Dedifferentiated amniotic fluid mesenchymal stem cell (primary cell): ENCODE data around the gene TUBA1C.
"Not testable (repeated sequence)": the region's sequence is repeated elsewhere in the genome, so short reads cannot be mapped to it uniquely, and the experiment has no call there.

Source experiments
- DNase-seq: peaks from one replicate; pipeline ENCODE4 v3.0.0-alpha.2; 2016; ENCODE audit errors: extremely low spot score

TUBA1C gene

GRCh38 chr12:49264873-49265792, at the start of gene TUBA1C:
Gene TUBA1C, plus strand, starts transcription at chr12:49265082. Its CDS starts 100 bp downstream, at chr12:49265182.
- DNase-seq = peak; percentile 84

DNA sequence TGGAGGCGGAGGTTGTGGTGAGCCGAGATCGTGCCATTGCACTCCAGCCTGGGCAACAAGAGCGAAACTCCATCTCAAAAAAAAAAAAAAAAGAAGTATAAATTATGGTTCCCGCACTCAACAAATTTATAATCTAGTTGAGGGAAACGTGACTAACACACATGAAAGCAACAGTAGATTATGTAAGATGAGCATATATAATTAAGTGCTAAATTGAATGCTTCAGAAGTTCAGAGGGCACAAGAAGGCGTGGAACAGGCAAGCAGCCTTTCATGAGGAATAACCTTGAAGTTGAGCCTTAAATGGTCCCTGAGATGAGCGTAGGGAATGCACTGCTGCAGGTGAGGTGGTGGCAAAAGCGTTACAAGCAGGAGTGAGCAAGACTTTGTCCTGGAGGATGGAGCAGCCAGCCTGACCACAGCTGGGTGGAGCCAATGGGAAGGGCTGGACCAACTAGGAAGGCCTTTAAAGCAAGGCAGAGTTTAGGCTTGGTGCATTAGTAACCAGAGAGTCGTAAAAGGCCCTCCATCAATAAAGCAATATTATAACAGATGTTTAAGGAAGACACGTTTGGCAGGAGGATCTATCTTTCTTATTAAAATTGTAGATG, 45.4 kb upstream of the TUBA1C start:
- DNase-seq = no peak

DNA sequence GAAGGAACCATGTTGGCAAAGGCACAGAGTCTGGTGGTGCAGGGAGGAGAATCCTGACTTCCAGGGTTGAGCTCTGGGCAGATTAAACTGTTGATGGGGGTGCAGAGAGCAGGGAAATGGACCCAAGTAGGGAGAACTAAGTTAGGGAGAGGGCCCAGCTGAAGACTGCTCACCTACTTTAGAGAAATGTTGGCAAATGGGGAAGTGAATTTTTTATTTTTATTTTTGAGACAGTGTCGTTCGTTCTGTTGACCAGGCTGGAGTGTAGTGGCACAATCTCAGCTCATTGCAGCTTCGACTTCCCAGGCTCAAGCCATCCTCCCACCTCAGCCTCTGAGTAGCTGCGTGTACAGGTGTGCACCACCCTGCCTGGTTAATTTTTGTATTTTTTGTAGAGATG, 43.9 kb upstream of the TUBA1C start:
- no peak for DNase-seq

DNA sequence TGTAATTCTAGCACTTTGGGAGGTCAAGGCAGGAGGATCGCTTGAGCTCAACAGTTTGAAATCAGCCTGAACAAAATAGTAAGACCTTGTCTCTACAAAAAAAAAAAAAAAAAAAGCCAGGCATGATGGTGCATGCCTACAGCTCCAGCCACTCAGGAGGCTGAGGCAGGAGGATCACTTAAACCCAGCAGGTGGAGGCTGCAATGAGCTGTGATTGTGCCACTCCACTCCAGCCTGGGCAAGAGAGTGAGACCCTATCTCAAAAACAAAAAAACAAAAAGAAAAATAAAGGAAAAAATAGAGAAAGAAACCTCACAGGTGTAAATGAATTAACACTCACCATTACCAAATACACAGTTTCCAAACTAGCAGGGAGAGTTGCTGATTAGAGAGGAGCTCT, 41.8 kb upstream of the TUBA1C start:
- DNase-seq = no peak

DNA sequence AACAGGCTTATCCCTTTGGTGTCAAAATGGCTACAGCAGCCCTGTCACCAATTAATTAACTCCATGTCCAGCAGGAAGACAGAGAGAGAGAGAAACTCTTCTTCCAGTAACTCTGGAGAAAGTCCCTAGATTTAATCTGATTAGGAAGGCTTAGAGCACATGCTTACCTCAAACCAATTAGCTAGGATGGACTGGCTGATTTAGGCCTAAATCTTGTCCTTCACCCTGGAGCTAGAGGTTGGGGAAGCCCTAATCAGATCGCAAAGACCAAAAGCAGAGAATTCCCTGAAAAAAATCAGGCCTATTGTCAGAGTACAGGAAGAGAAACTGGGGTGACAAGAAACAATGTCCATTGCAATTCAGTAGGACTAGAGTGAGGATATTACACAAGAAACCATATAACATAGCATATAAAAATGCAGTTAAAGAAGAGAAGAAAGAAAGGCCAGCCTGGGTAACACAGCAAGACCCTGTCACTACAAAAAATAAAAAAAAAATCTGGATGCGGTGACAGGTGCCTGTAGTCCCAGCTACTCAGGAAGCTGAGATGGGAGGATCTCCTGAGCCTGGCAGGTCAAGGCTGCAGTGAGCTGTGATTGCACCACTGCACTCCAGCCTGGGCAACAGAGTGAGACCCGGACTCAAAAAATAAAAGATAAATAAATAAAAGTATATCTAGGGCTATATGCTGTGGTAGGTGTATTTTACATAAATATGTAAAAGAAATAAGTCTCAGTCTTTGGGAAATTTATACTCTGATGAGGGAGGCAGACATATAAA, 41.1 kb upstream of the TUBA1C start:
- no peak for DNase-seq

DNA sequence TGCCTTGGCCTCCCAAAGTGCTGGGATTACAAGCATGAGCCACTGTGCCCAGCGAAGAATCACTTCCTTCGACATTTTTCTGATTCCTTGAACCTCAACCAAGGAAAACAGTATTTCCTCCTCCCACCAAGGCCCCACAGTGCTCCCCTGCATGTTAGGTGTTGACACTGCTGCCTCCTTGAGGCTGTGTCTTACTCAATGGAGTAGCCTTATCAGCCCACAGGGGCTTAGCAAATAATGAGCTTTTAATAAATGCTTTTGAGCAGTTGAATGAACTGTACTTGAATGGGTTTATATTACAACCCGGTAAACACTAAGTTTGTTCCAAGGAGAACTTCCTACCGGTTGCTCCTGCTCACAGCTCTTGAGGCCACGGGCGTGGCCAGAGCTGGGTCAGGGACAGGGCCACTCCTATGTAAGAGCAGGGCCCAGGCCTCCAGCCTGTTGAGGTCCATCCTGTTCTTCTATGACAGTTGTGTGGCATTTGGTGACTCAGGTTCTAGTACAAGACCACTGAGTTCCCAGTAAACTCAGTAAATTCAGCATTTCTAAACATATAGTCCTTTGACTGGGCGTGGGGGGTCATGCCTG, 39.2 kb upstream of the TUBA1C start:
- no peak for DNase-seq

GRCh38 chr12:49227713-49228112, 37.2 kb upstream of the TUBA1C start:
- no peak for DNase-seq

DNA sequence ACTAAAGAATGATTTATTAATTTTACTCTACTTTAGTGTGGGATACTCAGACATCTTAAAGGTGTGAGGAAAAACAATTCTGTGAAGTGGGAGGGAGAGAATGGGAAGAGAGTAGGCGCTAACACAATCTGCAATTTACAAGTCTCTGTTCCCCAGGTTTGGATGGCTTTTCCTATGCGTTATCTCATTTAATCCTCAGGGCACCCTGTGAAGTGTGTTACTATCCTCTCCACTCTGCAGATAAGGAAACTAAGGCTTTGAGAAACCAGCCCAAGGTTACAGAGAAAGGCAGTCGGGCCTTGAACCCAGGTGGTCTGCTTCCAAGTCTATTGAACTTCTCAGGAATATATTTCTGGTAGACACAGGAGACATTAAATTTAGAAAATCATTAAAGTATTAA, 36.2 kb upstream of the TUBA1C start:
- no peak for DNase-seq

DNA sequence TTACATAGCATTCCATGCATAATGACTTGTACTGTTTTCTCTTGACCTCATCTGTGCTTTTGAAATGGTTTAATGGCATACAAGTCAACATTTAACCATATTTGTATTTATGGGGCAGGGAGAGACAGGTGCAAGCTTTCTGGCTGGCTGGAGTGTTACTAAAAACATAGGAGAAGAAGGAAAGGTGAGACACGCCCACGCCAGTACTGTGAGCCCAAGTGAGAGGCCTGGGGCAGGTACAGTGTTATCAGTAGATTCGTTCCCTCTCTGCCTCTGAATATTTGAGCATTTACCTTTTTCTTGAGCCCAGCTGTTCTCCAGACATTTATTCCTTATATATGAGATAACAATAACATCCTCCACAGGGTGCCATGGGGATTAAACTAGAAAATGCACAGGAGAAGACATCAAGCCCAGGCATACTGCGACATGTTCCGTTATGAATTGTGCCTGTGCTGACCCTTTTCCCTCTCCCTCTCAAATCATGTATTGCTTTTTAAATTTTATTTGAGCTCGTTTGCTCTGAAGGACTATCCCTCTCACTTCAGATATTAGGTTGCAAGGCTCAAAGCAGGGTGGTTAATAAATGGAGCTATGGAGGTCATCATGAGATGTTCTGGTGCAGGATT, 34.6 kb upstream of the TUBA1C start:
- no peak for DNase-seq

DNA sequence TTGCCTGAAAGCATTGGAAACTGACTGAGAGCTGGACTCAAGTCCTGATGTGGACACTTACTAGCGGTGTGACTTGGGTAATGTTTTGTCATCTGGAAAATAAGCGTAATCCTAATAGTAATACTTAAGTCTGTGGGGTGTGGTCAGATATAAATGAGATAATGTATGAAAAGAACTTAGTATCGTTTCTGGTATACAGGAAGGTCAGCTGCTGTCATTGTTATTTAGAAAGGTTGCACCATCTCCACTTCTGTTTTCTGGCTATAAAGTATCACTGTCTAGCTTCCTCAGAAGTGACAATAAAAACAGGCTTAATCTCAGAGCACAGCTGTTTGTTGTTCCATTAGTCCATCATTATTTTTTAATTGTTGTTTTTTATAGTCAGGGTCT, 34.1 kb upstream of the TUBA1C start:
- DNase-seq = no peak

- no peak for DNase-seq
Observed at GRCh38 chr12:49231878-49232655, 32.8 kb upstream of the TUBA1C start.

- no peak for DNase-seq
Observed at GRCh38 chr12:49232940-49233841, 31.7 kb upstream of the TUBA1C start.

DNA sequence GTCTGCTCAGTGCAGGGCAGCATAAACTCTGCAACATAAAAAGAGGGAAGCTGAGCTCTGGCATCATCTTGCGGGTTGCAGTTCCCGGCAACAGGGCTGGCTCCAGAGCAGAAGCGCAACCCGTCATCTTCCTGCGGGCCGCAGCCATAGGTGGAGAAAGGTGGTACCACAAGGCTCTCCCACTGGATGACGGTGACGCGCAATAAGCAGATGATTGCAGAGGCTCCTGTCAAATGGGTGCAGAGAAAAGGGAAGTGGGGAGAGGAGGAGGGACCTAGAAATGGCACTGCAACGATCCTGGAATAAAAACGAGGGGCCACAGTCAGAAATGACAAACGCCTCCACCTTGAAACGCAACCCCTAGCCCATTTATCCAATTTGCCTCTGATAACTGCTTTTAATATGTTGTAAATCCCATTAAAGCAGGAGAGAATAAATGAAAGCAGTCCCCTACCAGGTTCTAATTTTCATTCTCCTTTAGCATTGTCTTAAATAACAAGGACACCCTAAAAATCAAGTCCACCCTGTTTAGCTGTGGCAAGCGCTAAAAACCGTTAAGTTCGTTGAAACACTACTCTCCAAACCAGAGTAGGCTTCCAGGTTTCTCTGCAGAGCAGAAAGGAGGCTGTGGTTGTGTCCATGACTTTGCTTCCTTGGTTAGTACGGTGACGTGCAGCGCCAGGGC, 30.9 kb upstream of the TUBA1C start:
- no peak for DNase-seq

- no peak for DNase-seq
Observed at GRCh38 chr12:49236423-49236822, 28.5 kb upstream of the TUBA1C start.

GRCh38 chr12:49243631-49244030, 21.3 kb upstream of the TUBA1C start:
- no peak for DNase-seq

GRCh38 chr12:49244176-49244575, 20.7 kb upstream of the TUBA1C start:
- DNase-seq = peak; percentile 67

- DNase-seq = no peak
Observed at GRCh38 chr12:49251357-49251756, 13.5 kb upstream of the TUBA1C start.

GRCh38 chr12:49253033-49253623, 11.8 kb upstream of the TUBA1C start:
- no peak for DNase-seq

DNA sequence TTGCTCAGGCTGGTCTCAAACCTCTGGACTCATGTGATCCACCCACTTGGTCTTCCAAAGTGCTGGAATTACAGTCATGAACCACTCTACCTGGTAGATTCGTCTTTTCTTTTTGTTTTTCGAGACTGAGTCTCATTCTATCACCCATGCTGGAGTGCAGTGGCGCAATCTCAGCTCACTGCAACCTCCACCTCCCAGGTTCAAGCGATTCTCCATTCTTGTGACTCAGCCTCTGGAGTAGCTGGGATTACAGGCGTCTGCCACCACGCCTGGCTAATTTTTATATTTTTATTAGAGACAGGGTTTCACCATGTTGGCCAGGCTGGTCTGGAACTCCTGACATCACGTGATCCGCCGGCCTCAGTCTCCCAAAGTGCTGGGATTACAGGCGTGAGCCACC, 9.4 kb upstream of the TUBA1C start:
- DNase-seq = not testable (repeated sequence)
